Smooth muscle cell (in vitro differentiated cells): ENCODE data around the gene MCU. TPM values are rescaled to one million over a fixed set of nuclear protein-coding genes. Genes with fewer than 3 reads are reported as not detected.

Experiments
- DNase-seq: peaks from one replicate; lab custom pipeline; 2025; ENCODE audit not compliant: unreplicated experiment; lab: John Stamatoyannopoulos, UW
- H2AFZ ChIP-seq: fragments of 200-600 bp; sonication (generic); 2 replicates; pipeline ENCODE4 v1.6.0; 2016; ENCODE audit warnings: antibody characterized with exemption, low read depth, mild to moderate bottlenecking
- H3F3A ChIP-seq: fragments of 200-600 bp; sonication (generic); 2 replicates; pipeline ENCODE4 v1.6.0; 2017; ENCODE audit warnings: antibody characterized with exemption, low read depth
- H3K27ac ChIP-seq: fragments of 200-600 bp; sonication (generic); 2 replicates; pipeline ENCODE4 v1.5.1; 2016; ENCODE audit warnings: low read depth, mild to moderate bottlenecking
- H3K27me3 ChIP-seq: fragments of 200-600 bp; sonication (generic); 2 replicates; pipeline ENCODE4 v1.6.1; 2016; ENCODE audit warnings: low read depth, mild to moderate bottlenecking
- H3K36me3 ChIP-seq: fragments of 200-600 bp; sonication (generic); 2 replicates; pipeline ENCODE4 v1.5.1; 2016; ENCODE audit warnings: low read depth
- H3K4me1 ChIP-seq: fragments of 200-600 bp; sonication (generic); 2 replicates; pipeline ENCODE4 v1.5.1; 2016; ENCODE audit warnings: low read depth
- H3K4me2 ChIP-seq: fragments of 200-600 bp; sonication (generic); 2 replicates; pipeline ENCODE4 v1.6.0; 2016; ENCODE audit warnings: mild to moderate bottlenecking
- H3K4me3 ChIP-seq: fragments of 200-600 bp; sonication (generic); 2 replicates; pipeline ENCODE4 v1.5.1; 2016; ENCODE audit warnings: mild to moderate bottlenecking
- H3K79me2 ChIP-seq: fragments of 200-600 bp; sonication (generic); 2 replicates; pipeline ENCODE4 v1.6.0; 2016; ENCODE audit warnings: low read depth, mild to moderate bottlenecking
- H3K9ac ChIP-seq: fragments of 200-600 bp; sonication (generic); 2 replicates; pipeline ENCODE4 v1.6.0; 2016; ENCODE audit warnings: low read depth
- H3K9me3 ChIP-seq: fragments of 200-600 bp; sonication (generic); replicated peaks from 2 replicates; pipeline ENCODE4 v1.5.1; 2016; ENCODE audit warnings: low read depth
- H4K20me1 ChIP-seq: fragments of 200-600 bp; sonication (generic); 2 replicates; pipeline ENCODE4 v1.6.0; 2016; ENCODE audit warnings: low read depth
- CTCF ChIP-seq: fragments of 200-600 bp; sonication (generic); IDR thresholded peaks from 2 replicates; pipeline ENCODE4 v1.5.1; 2017; ENCODE audit warnings: borderline replicate concordance, mild to moderate bottlenecking, antibody characterized with exemption; ENCODE audit not compliant: insufficient read depth, poor library complexity, severe bottlenecking
- WGBS: methylation state at CpG from one replicate; pipeline ENCODE4 v1.1.7; 2016; ENCODE audit warnings: low lambda C conversion rate; 5-methylcytosine and 5-hydroxymethylcytosine counted together
- polyA plus RNA-seq: library from polyadenylated mRNA; unstranded; fragments of >200 nt; fragmentation: Nextera tagmentation; extraction: Ambion mirVana; gene quantifications from 2 replicates; pipeline ENCODE4 v1.2.1, GENCODE V29; 2016
- total RNA-seq: library from RNA; depleted of rRNA; stranded (reverse); fragments of >200 nt; gene quantifications from 2 replicates; pipeline ENCODE4 v1.2.3, GENCODE V29; 2014

MCU gene
- total and polyA plus RNA-seq, 2 experiments from 2014 or later = 15.4 to 30.4 TPM

- no peak overlapping the region for H3K4me2 ChIP-seq
- H3F3A ChIP-seq = no peaks in the 10 kb centered on the region
- no peak for DNase-seq
- no peak overlapping the region for H3K9ac ChIP-seq
- no peak overlapping the region for H3K27ac ChIP-seq
- no peak overlapping the region for H2AFZ ChIP-seq
- peaks cover 12% of the 10 kb centered on the region for H4K20me1 ChIP-seq
- H3K4me3 ChIP-seq = no peak overlapping the region
- no peaks in the 10 kb centered on the region for H3K9me3 ChIP-seq
- H3K27me3 ChIP-seq = no peaks in the 10 kb centered on the region
- no peaks in the 10 kb centered on the region for H3K79me2 ChIP-seq
- no peaks in the 10 kb centered on the region for H3K36me3 ChIP-seq
- no peak for TF ChIP-seq CTCF
- peaks cover 7% of the 10 kb centered on the region for H3K4me1 ChIP-seq
- 96% methylated on average over 5 of the region's 5 CpGs for whole genome bisulfite sequencing
Measured at GRCh38 chr10:72801263-72801868, 109.4 kb downstream of the MCU start.

GRCh38 chr10:72802332-72802731, 110.4 kb downstream of the MCU start:
- no peak for DNase-seq
- 66% methylated on average over 2 of the region's 2 CpGs for WGBS
- H2AFZ ChIP-seq = no peak overlapping the region
- no peaks in the 10 kb centered on the region for H3F3A ChIP-seq
- H3K27me3 ChIP-seq = no peaks in the 10 kb centered on the region
- peak overlapping the region; percentile 10 for H3K9ac ChIP-seq
- no peak for TF ChIP-seq CTCF
- H3K9me3 ChIP-seq = no peaks in the 10 kb centered on the region
- no peaks in the 10 kb centered on the region for H3K36me3 ChIP-seq
- peaks cover 7% of the 10 kb centered on the region for H3K4me1 ChIP-seq
- H3K4me3 ChIP-seq = peak overlapping the region; percentile 28
- H3K79me2 ChIP-seq = no peaks in the 10 kb centered on the region
- H4K20me1 ChIP-seq = peaks cover 9% of the 10 kb centered on the region
- H3K4me2 ChIP-seq = peak overlapping the region; percentile 73
- H3K27ac ChIP-seq = peak overlapping the region; percentile 79

GRCh38 chr10:72802763-72803505, 111.0 kb downstream of the MCU start:
- Histone ChIP-seq H4K20me1 (peaks cover 9% of the 10 kb centered on the region), H3K9ac (peak overlapping the region; percentile 10), H3K27me3 (no peaks in the 10 kb centered on the region), H2AFZ (no peak overlapping the region), H3K27ac (peak overlapping the region; percentile 79), H3K4me3 (peak overlapping the region; percentile 28), H3K9me3 (no peaks in the 10 kb centered on the region), H3K4me2 (peak overlapping the region; percentile 73), H3K79me2 (no peaks in the 10 kb centered on the region), H3F3A (no peaks in the 10 kb centered on the region), H3K4me1 (peaks cover 7% of the 10 kb centered on the region), H3K36me3 (no peaks in the 10 kb centered on the region)
- no peak for TF ChIP-seq CTCF
- 44% methylated on average over 4 of the region's 4 CpGs for WGBS
- DNase-seq = no peak
